ENCODE measurements around the gene CD300LG. TPM values are rescaled to one million over a fixed set of nuclear protein-coding genes. Genes with fewer than 3 reads are reported as not detected.
A peak's percentile ranks its signal among the peaks of the same experiment; 100 is the strongest.

Gene CD300LG
- total RNA-seq, 1 experiment from 2014 or later: not detected

DNA sequence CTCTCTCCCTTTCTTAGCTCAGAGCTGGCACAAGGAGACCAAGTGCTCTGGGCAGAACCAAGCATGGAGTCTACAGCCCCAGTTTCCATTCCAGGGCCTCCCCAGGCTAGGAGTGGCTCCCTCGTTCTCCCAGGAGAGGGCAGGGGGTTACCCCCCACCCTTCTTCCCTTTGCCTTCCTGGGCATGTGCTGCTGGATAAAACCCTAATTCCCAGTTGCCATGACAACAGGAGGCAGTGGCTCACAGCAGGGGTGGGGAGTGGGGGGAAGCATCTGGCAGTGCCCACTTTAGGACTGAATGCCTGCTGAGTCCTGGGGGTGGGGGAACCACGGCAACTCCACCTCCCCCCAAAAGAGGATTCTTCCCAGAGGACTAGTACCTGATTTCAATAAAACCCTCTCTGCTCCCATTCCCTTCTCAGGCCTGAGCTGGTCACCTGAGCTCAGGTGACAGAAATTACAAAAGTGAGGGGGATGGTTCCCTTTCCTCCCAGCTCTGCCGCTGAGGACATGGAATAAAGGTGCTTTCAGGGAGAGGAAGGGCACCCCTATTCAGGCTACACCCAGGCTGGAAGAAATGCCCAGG lies 58.5 kb downstream of the CD300LG start:
- Histone ChIP-seq H3K4me3 (no peak overlapping the region), H3K36me3 (no peaks in the 10 kb centered on the region), H3K4me1 (replicated peaks) (peaks cover 27% of the 10 kb centered on the region), H3K27me3 (replicated peaks) (peaks cover 56% of the 10 kb centered on the region), H3K9me3 (replicated peaks) (no peaks in the 10 kb centered on the region), H3K27ac (no peak overlapping the region)
- no peak for DNase-seq (ENCODE audit: low read depth in 1 of 2, low spot score in 2 of 2)

DNA sequence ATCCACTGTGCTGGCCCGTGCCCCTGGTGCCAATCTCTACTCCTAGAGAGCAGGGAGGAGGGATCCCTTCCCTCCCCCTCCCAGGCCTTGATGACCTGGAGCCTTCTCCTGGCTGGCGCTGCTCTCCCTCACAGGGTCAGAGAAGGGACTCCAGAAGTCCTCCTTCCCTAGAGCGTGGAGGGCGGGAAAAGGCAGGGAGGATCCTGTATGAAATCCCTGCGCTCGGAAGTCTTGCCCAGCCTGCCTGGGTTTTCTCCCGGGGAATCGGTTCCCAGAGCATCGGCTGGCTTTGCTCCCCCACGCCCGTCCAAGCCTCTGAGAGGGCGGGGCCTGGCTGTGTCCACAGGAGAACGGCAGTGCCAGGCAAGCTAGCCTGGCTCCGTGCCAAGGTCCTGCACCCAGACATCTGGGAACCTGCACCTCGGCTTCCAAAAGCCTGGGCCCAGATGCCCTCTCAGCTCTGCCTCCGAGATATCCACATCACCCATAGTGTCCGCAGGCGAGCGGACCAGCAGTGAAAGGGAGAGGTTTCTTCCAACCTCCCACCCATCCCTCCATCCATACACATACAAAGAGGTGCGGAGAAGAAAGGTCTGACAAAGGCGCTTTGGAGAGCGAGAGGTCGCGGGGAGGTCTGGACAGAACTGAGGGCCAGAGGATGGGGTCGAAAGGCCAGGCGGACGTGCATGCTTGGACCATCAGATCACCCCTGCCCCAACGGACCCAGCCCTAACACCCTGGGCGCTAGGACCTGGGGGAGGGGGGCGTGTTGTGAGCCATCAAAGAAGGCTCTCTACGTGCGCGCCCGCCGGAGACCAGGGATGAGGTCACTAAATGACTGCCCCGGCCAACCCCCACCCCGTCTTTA lies 59.2 kb downstream of the CD300LG start:
- peak; percentile 42 to 73 for DNase-seq (ENCODE audit: low read depth in 1 of 2, low spot score in 2 of 2)
- no peak overlapping the region for H3K4me3 ChIP-seq
- H3K4me1 ChIP-seq (replicated peaks): peaks cover 23% of the 10 kb centered on the region
- no peaks in the 10 kb centered on the region for H3K9me3 ChIP-seq (replicated peaks)
- H3K27me3 ChIP-seq (replicated peaks): peaks cover 59% of the 10 kb centered on the region
- no peaks in the 10 kb centered on the region for H3K36me3 ChIP-seq
- no peak overlapping the region for H3K27ac ChIP-seq

DNA sequence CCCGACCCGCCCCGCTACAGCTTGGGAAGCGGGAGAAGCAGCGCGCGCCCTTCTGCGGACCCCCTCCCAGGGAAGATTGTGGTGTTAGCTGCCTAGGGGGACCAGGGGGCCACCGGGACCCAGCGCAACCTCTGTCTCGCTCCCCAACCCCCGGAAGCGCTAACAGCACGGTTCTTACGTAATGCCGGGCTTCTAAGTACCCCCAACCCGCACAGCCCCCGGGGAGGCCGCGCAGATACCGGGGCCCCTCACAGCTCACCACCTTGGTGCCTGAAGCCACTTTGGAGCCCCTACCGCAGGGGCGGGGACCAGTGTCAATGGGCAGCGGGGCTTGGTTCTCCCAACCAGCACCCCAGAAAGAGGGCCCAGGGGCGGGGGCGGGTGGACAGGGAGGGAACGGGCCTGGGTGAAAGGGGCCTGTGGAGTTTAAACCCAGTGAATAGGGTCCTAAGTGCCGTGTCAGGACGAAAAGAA lies 60.0 kb downstream of the CD300LG start:
- DNase-seq (ENCODE audit: low read depth in 1 of 2, low spot score in 2 of 2): no peak
- peaks cover 66% of the 10 kb centered on the region for H3K27me3 ChIP-seq (replicated peaks)

DNA sequence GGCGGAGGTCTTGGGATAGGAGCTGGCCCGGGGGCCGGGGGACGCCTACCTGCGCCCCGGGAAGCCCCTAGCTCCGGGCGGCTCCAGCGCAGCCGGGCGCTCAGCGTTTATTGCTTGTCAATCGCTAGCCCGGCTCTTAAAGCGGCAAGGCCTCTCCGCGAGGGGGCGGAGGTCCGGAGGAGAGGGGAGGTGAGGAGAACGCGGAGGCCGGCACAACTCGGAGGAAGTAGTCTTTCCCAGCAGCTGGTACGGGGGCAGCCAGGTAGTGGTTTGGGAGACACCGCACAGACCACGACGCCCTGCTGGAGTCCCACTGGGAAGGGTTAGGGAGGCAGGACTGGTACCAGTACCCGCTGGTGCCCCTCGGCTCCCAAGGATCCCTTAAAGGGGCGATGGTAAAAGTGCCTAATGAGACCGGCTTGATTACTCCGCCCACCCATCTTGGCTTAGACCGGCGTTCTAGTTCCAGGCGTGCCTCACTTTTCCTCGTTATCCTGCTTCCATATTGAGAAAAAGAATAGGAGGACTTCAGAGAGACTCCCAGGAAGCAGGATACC lies 60.5 kb downstream of the CD300LG start, which contains the start of gene MPP2:
TSS of gene MPP2 (minus strand) at position 112 of the 557 bp plus-strand sequence. CDS start 3,076 bp downstream, outside the sequence.
- Histone ChIP-seq H3K4me1 (replicated peaks) (peaks cover 23% of the 10 kb centered on the region), H3K27ac (no peak within 1 kb of the TSS), H3K27me3 (replicated peaks) (peaks cover 67% of the 10 kb centered on the region), H3K36me3 (no peaks in the 10 kb centered on the region), H3K9me3 (replicated peaks) (no peaks in the 10 kb centered on the region), H3K4me3 (peak within 1 kb of the TSS; percentile 28)
- DNase-seq (ENCODE audit: low read depth in 1 of 2, low spot score in 2 of 2): peak; percentile 59 to 65

More for the DNA sequence above, 60.0 kb downstream of the CD300LG start:
- H3K27ac ChIP-seq: no peak overlapping the region
- peaks cover 23% of the 10 kb centered on the region for H3K4me1 ChIP-seq (replicated peaks)
- H3K36me3 ChIP-seq: no peaks in the 10 kb centered on the region
- H3K4me3 ChIP-seq: peak overlapping the region; percentile 28
- H3K9me3 ChIP-seq (replicated peaks): no peaks in the 10 kb centered on the region

GRCh38 chr17:43907998-43908721 lies 61.2 kb downstream of the CD300LG start:
- no peak overlapping the region for H3K4me3 ChIP-seq
- H3K27ac ChIP-seq: no peak overlapping the region
- H3K4me1 ChIP-seq (replicated peaks): peaks cover 23% of the 10 kb centered on the region
- H3K36me3 ChIP-seq: no peaks in the 10 kb centered on the region
- peak in 1 of 2 experiments; percentile 41 for DNase-seq (ENCODE audit: low read depth in 1 of 2, low spot score in 2 of 2)
- H3K9me3 ChIP-seq (replicated peaks): no peaks in the 10 kb centered on the region
- H3K27me3 ChIP-seq (replicated peaks): peaks cover 72% of the 10 kb centered on the region

DNA sequence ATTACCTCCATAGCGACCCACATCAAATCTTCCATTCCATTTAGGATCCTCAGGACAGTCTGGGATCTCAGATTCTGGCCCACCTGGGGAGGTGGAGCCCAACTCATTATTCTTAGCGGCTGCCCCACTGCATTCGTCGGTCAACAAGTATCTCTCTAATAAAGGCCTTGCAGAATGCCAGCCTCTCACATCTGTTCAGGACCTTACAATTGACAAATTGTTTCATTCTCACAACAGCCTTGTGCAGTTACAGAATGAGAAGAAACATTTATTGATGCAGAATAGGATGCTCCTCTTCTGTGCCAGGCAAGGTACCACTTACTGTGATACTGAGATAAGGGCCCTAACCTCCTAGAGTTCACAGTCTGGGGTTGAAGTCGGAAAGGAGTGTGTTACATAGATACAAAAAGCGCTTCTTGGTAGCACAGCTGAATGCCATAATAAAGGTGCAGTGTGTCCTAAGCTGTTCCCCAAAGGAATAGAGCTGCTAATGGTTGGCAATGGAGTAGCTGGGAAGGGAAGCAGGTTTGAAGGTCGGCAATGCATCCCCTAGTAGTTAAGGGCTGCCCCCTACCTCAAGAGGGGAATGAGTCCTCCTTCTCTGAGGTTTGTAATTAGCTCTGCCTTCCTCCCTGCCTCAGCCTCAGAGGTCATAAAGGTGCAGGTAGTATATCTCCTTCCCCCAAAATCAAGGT lies 62.7 kb downstream of the CD300LG start:
- H3K4me1 ChIP-seq (replicated peaks): peaks cover 23% of the 10 kb centered on the region
- H3K36me3 ChIP-seq: no peaks in the 10 kb centered on the region
- H3K9me3 ChIP-seq (replicated peaks): no peaks in the 10 kb centered on the region
- no peak overlapping the region for H3K4me3 ChIP-seq
- peaks cover 82% of the 10 kb centered on the region for H3K27me3 ChIP-seq (replicated peaks)
- DNase-seq (ENCODE audit: low read depth in 1 of 2, low spot score in 2 of 2): peak in 1 of 2 experiments; percentile 16
- H3K27ac ChIP-seq: no peak overlapping the region

DNA sequence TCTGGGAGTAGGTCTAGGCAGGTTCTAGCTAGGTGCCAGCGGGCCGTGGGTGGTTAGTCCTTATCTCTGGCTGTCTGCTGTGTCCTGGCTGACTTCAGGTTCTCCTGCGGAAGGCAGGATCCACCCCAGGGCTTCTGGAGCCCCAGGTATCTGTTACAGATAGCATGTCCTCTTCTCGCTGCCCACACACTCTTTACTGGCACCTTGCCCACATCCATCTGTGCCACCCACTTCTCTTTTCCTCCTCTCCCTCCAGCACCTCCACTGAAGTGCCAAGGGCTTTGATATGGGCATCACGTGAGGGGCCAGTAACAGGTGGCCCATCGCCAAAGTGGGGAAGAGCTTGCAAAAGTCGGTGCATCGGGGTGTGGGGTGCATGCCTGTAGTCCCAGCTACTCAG lies 64.9 kb downstream of the CD300LG start:
- peaks cover 15% of the 10 kb centered on the region for H3K4me1 ChIP-seq (replicated peaks)
- H3K27me3 ChIP-seq (replicated peaks): peaks cover 70% of the 10 kb centered on the region
- no peak overlapping the region for H3K4me3 ChIP-seq
- H3K9me3 ChIP-seq (replicated peaks): no peaks in the 10 kb centered on the region
- no peak for DNase-seq (ENCODE audit: low read depth in 1 of 2, low spot score in 2 of 2)
- no peaks in the 10 kb centered on the region for H3K36me3 ChIP-seq
- H3K27ac ChIP-seq: no peak overlapping the region

DNA sequence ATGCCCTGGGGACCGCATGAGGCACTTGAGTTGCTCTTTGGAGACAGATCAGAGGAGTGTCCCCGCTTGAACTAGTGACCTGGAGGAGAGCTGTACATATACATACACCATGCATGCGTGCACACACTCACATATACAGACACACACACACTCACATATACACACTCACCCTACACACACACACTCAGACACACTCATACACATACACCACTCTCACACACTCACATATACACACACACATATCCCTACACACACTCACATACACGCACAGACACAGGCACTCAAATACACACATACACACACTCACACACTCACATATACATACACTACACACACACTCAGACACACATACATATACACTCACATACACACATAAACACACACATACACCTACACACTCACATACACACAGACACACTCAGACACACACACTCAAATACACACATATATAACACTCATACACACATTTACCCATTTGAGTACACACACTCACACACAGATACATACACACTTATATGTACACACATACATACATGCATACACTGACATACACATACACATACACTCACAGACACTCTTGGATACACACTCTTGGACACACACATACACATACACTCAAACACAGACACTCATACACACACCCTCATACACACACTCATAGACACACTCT lies 65.8 kb downstream of the CD300LG start:
- Histone ChIP-seq H3K4me3 (no peak overlapping the region), H3K27ac (no peak overlapping the region), H3K36me3 (no peaks in the 10 kb centered on the region), H3K9me3 (replicated peaks) (no peaks in the 10 kb centered on the region), H3K27me3 (replicated peaks) (peaks cover 66% of the 10 kb centered on the region), H3K4me1 (replicated peaks) (peaks cover 6% of the 10 kb centered on the region)
- DNase-seq (ENCODE audit: low read depth in 1 of 2, low spot score in 2 of 2): no peak

Other genes with a start within 250 kb of the CD300LG start
- gene MEOX1, start 185.3 kb upstream of the CD300LG start, total RNA-seq (2014; rRNA removed; shearing (Covaris generic)): not detected in 2 replicates
- gene SOST, start 88.4 kb upstream of the CD300LG start, total RNA-seq (2014; rRNA removed; shearing (Covaris generic)): 0.37 TPM in 1 of 2 replicates, not detected in the other
- 39.7 and 55.1 TPM in 2 replicates for gene DUSP3, start 68.2 kb upstream of the CD300LG start, total RNA-seq (2014; rRNA removed; shearing (Covaris generic))
- not detected in 2 replicates for gene CFAP97D1, start 66.7 kb upstream of the CD300LG start, total RNA-seq (2014; rRNA removed; shearing (Covaris generic))
- 2.4 and 6.4 TPM in 2 replicates for gene MPP3, start 14.0 kb upstream of the CD300LG start, total RNA-seq (2014; rRNA removed; shearing (Covaris generic))
- gene MPP2, start 60.4 kb downstream of the CD300LG start, total RNA-seq (2014; rRNA removed; shearing (Covaris generic)): 0.13 and 1.2 TPM in 2 replicates
- gene PPY, start 95.3 kb downstream of the CD300LG start, total RNA-seq (2014; rRNA removed; shearing (Covaris generic)): not detected in 2 replicates
- gene PYY, start 106.8 kb downstream of the CD300LG start, total RNA-seq (2014; rRNA removed; shearing (Covaris generic)): not detected in 2 replicates
- gene NAGS, start 157.4 kb downstream of the CD300LG start, total RNA-seq (2014; rRNA removed; shearing (Covaris generic)): 2.8 and 3.3 TPM in 2 replicates
- gene TMEM101, start 167.8 kb downstream of the CD300LG start, total RNA-seq (2014; rRNA removed; shearing (Covaris generic)): 77.4 and 78.7 TPM in 2 replicates
- 44.0 and 69.7 TPM in 2 replicates for gene LSM12, start 219.5 kb downstream of the CD300LG start, total RNA-seq (2014; rRNA removed; shearing (Covaris generic))
- 24.4 and 36.2 TPM in 2 replicates for gene G6PC3, start 223.6 kb downstream of the CD300LG start, total RNA-seq (2014; rRNA removed; shearing (Covaris generic))